22Rv1 (cell line): Measurements from ENCODE around the gene SUFU.

Experiments
- CTCF ChIP-seq: fragments of 450-650 bp; IDR thresholded peaks from 2 replicates; pipeline ENCODE4 v1.5.1; 2017; ENCODE audit warnings: mild to moderate bottlenecking
- ZFX ChIP-seq: fragments of 450-650 bp; IDR thresholded peaks from 2 replicates; pipeline ENCODE4 v1.6.1; 2017; ENCODE audit warnings: antibody characterized with exemption, borderline replicate concordance

GRCh38 chr10:102480396-102480795 is 23.4 kb upstream of the SUFU start:
- no peak for TF ChIP-seq CTCF
- no peak for TF ChIP-seq ZFX
